Stomach (tissue), 4 donors: ENCODE data around the gene ZMAT5.

Experiments
- CTCF ChIP-seq, 7 experiments: fragments of 450-650 bp in 4 of 7; fragments of 200-600 bp in 3 of 7; sonication (generic) in 3 of 7; IDR thresholded peaks; one replicate each; pipeline ENCODE4 v1.5.1; 2016 to 2019; ENCODE audit warnings: antibody characterized with exemption in 7 of 7, control low read depth in 2 of 7, mild to moderate bottlenecking in 1 of 7
- EP300 ChIP-seq: sonication (generic); formaldehyde crosslinking; IDR thresholded peaks from one replicate; pipeline ENCODE4 v1.6.1; 2017; ENCODE audit warnings: antibody characterized with exemption
- POLR2A ChIP-seq, 4 donors: fragments of 450-650 bp; IDR thresholded peaks; one replicate each; pipeline ENCODE4 v1.6.1; 2016; ENCODE audit warnings: antibody characterized with exemption in 4 of 4, control low read depth in 2 of 4, mild to moderate bottlenecking in 1 of 4, moderate library complexity in 1 of 4
- POLR2AphosphoS5 ChIP-seq, 3 donors: sonication (generic); formaldehyde crosslinking; IDR thresholded peaks; one replicate each; pipeline ENCODE4 v1.6.1; 2016; ENCODE audit warnings: antibody characterized with exemption in 3 of 3

GRCh38 chr22:29798318-29798717 is 31.5 kb upstream of the ZMAT5 start:
- TF ChIP-seq CTCF (IDR thresholded peaks at IDR 0.05): no peak
- no peak for TF ChIP-seq EP300
- TF ChIP-seq POLR2AphosphoS5 (IDR thresholded peaks at IDR 0.05): no peak
- TF ChIP-seq POLR2A (IDR thresholded peaks at IDR 0.05): no peak
